ENCODE results near the gene MAPK8IP1.
"Not testable (repeated sequence)": the region's sequence is repeated elsewhere in the genome, so short reads cannot be mapped to it uniquely, and the experiment has no call there.

MAPK8IP1 gene

GRCh38 chr11:45885274-45885920, at the start of gene MAPK8IP1:
Gene MAPK8IP1, plus strand, starts transcription at chr11:45885651. Its CDS starts 170 bp downstream, at chr11:45885821.
- TF ChIP-seq CTCF (conservative IDR thresholded peaks at IDR 0.05; ENCODE audit: low read depth, low read length): no peak
- DNase-seq (ENCODE audit: low read depth): peak; percentile 17
- peak within 1 kb of the TSS; percentile 43 for H3K4me3 ChIP-seq (ENCODE audit: low read depth, low read length)

- DNase-seq (ENCODE audit: low read depth): no peak
- H3K4me3 ChIP-seq (ENCODE audit: low read depth, low read length): no peak overlapping the region
- no peak for TF ChIP-seq CTCF (conservative IDR thresholded peaks at IDR 0.05; ENCODE audit: low read depth, low read length)
These were observed 46.2 kb upstream of the MAPK8IP1 start for GRCh38 chr11:45839204-45839603.

- not testable (repeated sequence) for DNase-seq (ENCODE audit: low read depth)
These were observed 45.2 kb upstream of the MAPK8IP1 start for GRCh38 chr11:45840251-45840650.

GRCh38 chr11:45843158-45843924, 42.1 kb upstream of the MAPK8IP1 start:
- no peak overlapping the region for H3K4me3 ChIP-seq (ENCODE audit: low read depth, low read length)
- DNase-seq (ENCODE audit: low read depth): peak; percentile 92
- TF ChIP-seq CTCF (conservative IDR thresholded peaks at IDR 0.05; ENCODE audit: low read depth, low read length): peak; percentile 88

More at GRCh38 chr11:45840251-45840650, 45.2 kb upstream of the MAPK8IP1 start:
- not testable (repeated sequence) for H3K4me3 ChIP-seq (ENCODE audit: low read depth, low read length)

- no peak overlapping the region for H3K4me3 ChIP-seq (ENCODE audit: low read depth, low read length)
- DNase-seq (ENCODE audit: low read depth): no peak
- no peak for TF ChIP-seq CTCF (conservative IDR thresholded peaks at IDR 0.05; ENCODE audit: low read depth, low read length)
These were observed 40.5 kb upstream of the MAPK8IP1 start for GRCh38 chr11:45844822-45845578.

GRCh38 chr11:45846174-45846675, 39.2 kb upstream of the MAPK8IP1 start:
- no peak for DNase-seq (ENCODE audit: low read depth)
- H3K4me3 ChIP-seq (ENCODE audit: low read depth, low read length): no peak overlapping the region
- no peak for TF ChIP-seq CTCF (conservative IDR thresholded peaks at IDR 0.05; ENCODE audit: low read depth, low read length)

Measured in choroid plexus epithelial cell (primary cell).